Neural progenitor cell (in vitro differentiated cells): Measurements from ENCODE around the gene HSPG2. TPM values are rescaled to one million over a fixed set of nuclear protein-coding genes. Genes with fewer than 3 reads are reported as not detected.
"Not testable (repeated sequence)": the region's sequence is repeated elsewhere in the genome, so short reads cannot be mapped to it uniquely, and the experiment has no call there.

Experiments
- DNase-seq: peaks from one replicate; pipeline ENCODE4 v3.0.0-alpha.2; 2016; ENCODE audit warnings: low spot score
- H2AFZ ChIP-seq: fragments of 200-600 bp; sonication (generic); replicated peaks from 2 replicates; pipeline ENCODE4 v1.6.1; 2016; ENCODE audit warnings: antibody characterized with exemption
- H3F3A ChIP-seq: fragments of 200-600 bp; sonication (generic); 2 replicates; pipeline ENCODE4 v1.6.1; 2016; ENCODE audit warnings: antibody characterized with exemption, low read depth
- H3K27ac ChIP-seq: fragments of 200-600 bp; sonication (generic); 2 replicates; pipeline ENCODE4 v1.5.1; 2016; ENCODE audit warnings: mild to moderate bottlenecking
- H3K27me3 ChIP-seq: fragments of 200-600 bp; sonication (generic); 2 replicates; pipeline ENCODE4 v1.6.1; 2016; ENCODE audit warnings: mild to moderate bottlenecking, moderate library complexity
- H3K36me3 ChIP-seq: fragments of 200-600 bp; sonication (generic); 2 replicates; pipeline ENCODE4 v1.5.1; 2016
- H3K4me1 ChIP-seq: fragments of 200-600 bp; sonication (generic); 2 replicates; pipeline ENCODE4 v1.6.1; 2016; ENCODE audit warnings: mixed run types
- H3K4me2 ChIP-seq: fragments of 200-600 bp; sonication (generic); 2 replicates; pipeline ENCODE4 v1.6.1; 2016
- H3K4me3 ChIP-seq: fragments of 200-600 bp; sonication (generic); 2 replicates; pipeline ENCODE4 v1.5.1; 2016
- H3K79me2 ChIP-seq: fragments of 200-600 bp; sonication (generic); 2 replicates; pipeline ENCODE4 v1.6.1; 2016; ENCODE audit warnings: low read depth
- H3K9ac ChIP-seq: fragments of 200-600 bp; sonication (generic); 2 replicates; pipeline ENCODE4 v1.6.1; 2016
- H3K9me3 ChIP-seq: fragments of 200-600 bp; sonication (generic); 2 replicates; pipeline ENCODE4 v1.5.1; 2016; ENCODE audit warnings: low read depth
- H4K20me1 ChIP-seq: fragments of 200-600 bp; sonication (generic); 2 replicates; pipeline ENCODE4 v1.6.1; 2016; ENCODE audit warnings: low read depth
- H3K27ac Mint-ChIP-seq: 3 replicates; pipeline ENCODE4 v1.8.0; 2021; ENCODE audit warnings: mixed read lengths
- H3K27me3 Mint-ChIP-seq: 2 replicates; pipeline ENCODE4 v1.8.0; 2022; ENCODE audit warnings: low read depth, mild to moderate bottlenecking, inconsistent platforms, moderate library complexity, mixed read lengths; ENCODE audit not compliant: insufficient read depth
- H3K36me3 Mint-ChIP-seq: 3 replicates; pipeline ENCODE4 v1.8.0; 2021; ENCODE audit warnings: mixed read lengths
- H3K4me1 Mint-ChIP-seq: 3 replicates; pipeline ENCODE4 v1.8.0; 2021; ENCODE audit warnings: mixed read lengths
- H3K4me3 Mint-ChIP-seq: 3 replicates; pipeline ENCODE4 v1.8.0; 2021; ENCODE audit warnings: mild to moderate bottlenecking, moderate library complexity, mixed read lengths
- H3K9me3 Mint-ChIP-seq: 3 replicates; pipeline ENCODE4 v1.8.0; 2020; ENCODE audit warnings: mixed read lengths
- EZH2 ChIP-seq: fragments of 200-600 bp; sonication (generic); IDR thresholded peaks from 2 replicates; pipeline ENCODE4 v1.6.1; 2017; ENCODE audit warnings: antibody characterized with exemption, mild to moderate bottlenecking, moderate library complexity
- EZH2phosphoT487 ChIP-seq: fragments of 200-600 bp; sonication (generic); IDR thresholded peaks from 2 replicates; pipeline ENCODE4 v1.6.1; 2017; ENCODE audit warnings: antibody characterized with exemption
- total RNA-seq: library from RNA; depleted of rRNA; stranded (reverse); fragments of >200 nt; gene quantifications from 2 replicates; pipeline ENCODE4 v1.2.3, GENCODE V29; 2015; ENCODE audit warnings: low replicate concordance
- TF ChIP-seq, protein P1 (sequence below): fragments of 200-600 bp; sonication (generic); IDR thresholded peaks from 2 replicates; pipeline ENCODE4 v1.5.1; 2017; ENCODE audit warnings: antibody characterized with exemption, mild to moderate bottlenecking

The HSPG2 gene
- total RNA-seq, 1 donor from 2014 or later, result 6.9 TPM

DNA sequence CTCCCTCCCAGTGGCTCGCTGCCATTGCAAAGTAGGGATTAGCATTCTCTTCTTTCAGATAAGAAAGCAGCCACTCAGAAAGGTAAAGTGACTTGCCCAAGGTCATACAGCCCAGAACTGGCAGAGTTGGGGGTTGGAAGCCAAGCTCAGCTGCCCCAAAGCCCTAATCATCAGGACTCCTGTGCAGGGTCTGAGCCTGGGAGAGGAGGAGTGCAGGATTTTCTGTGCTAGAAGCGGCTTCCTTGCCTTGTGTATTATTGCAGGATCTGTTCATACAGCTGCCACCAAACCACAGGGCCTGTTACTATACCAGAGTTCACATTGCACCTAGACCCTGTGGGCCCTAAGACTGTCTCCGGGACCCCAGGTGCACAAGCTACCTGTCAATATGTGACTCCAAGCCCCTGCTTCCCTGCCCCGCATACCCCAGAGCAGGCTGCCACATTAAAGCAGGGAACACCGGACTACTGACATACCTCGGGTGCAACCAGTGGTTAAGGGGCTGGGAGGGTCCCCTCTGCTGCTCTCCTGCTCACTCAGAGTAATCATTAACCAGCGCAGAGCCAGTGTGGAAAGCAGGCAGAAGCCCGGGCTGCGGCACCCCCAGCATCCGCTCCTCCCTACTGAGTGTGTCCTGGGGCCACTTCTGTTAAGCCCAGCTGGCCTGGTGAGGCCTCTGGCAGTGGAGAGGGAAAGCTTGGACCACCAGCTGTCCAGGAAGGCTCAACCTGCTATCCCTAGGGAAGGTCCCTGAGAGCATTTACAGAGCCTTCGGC is 15.8 kb downstream of the HSPG2 start:
- Histone ChIP-seq H3K9ac (no peak overlapping the region), H3K79me2 (no peaks in the 10 kb centered on the region), H3K27me3 (no peaks in the 10 kb centered on the region), H4K20me1 (peaks cover 18% of the 10 kb centered on the region), H3K4me1 (peaks cover 23% of the 10 kb centered on the region), H3K36me3 (no peaks in the 10 kb centered on the region), H3K9me3 (no peaks in the 10 kb centered on the region), H2AFZ (no peak overlapping the region), H3K27ac (no peak overlapping the region), H3K4me3 (no peak overlapping the region), H3K4me2 (no peak overlapping the region), H3F3A (peaks cover 14% of the 10 kb centered on the region)
- Mint-ChIP-seq H3K36me3 (no peaks in the 10 kb centered on the region), H3K27ac (no peak overlapping the region), H3K4me3 (no peak overlapping the region), H3K9me3 (no peaks in the 10 kb centered on the region), H3K27me3 (peaks cover 3% of the 10 kb centered on the region), H3K4me1 (peaks cover 44% of the 10 kb centered on the region)
- DNase-seq, result no peak
- TF ChIP-seq EZH2phosphoT487, result no peak
- TF ChIP-seq, protein P1, sequence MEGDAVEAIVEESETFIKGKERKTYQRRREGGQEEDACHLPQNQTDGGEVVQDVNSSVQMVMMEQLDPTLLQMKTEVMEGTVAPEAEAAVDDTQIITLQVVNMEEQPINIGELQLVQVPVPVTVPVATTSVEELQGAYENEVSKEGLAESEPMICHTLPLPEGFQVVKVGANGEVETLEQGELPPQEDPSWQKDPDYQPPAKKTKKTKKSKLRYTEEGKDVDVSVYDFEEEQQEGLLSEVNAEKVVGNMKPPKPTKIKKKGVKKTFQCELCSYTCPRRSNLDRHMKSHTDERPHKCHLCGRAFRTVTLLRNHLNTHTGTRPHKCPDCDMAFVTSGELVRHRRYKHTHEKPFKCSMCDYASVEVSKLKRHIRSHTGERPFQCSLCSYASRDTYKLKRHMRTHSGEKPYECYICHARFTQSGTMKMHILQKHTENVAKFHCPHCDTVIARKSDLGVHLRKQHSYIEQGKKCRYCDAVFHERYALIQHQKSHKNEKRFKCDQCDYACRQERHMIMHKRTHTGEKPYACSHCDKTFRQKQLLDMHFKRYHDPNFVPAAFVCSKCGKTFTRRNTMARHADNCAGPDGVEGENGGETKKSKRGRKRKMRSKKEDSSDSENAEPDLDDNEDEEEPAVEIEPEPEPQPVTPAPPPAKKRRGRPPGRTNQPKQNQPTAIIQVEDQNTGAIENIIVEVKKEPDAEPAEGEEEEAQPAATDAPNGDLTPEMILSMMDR, result no peak
- no peak for TF ChIP-seq EZH2

DNA sequence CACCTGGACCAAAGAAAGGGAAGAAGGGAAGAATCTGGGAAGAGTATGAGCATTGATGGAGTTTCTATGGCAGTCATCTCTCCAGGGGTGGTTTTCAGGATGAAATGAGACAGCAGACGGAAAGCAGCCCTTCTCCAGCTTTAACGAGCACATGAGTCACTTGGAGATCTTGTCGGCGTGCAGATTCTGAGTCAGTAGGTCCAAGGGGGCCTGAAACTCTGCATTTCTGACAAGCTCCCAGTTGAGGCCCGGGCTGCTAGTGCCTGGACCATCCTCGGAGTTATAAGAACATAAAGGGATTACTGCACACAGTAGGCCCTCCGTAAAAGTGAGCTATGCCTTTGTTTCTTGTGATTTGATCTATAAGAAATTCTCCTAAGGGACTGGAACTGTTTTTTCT is 17.6 kb downstream of the HSPG2 start:
- no peak for DNase-seq
- peaks cover 18% of the 10 kb centered on the region for H3K4me1 ChIP-seq
- no peaks in the 10 kb centered on the region for H3K36me3 ChIP-seq
- no peak overlapping the region for H3K4me2 ChIP-seq
- no peak overlapping the region for H3K9ac ChIP-seq
- no peaks in the 10 kb centered on the region for H3K9me3 Mint-ChIP-seq
- H3K4me1 Mint-ChIP-seq, result peaks cover 37% of the 10 kb centered on the region
- H3K36me3 Mint-ChIP-seq, result no peaks in the 10 kb centered on the region
- H4K20me1 ChIP-seq, result peaks cover 18% of the 10 kb centered on the region
- H3F3A ChIP-seq, result peaks cover 14% of the 10 kb centered on the region
- no peak overlapping the region for H3K27ac ChIP-seq
- H3K4me3 ChIP-seq, result no peak overlapping the region
- no peak overlapping the region for H3K4me3 Mint-ChIP-seq
- H3K27me3 Mint-ChIP-seq, result no peaks in the 10 kb centered on the region
- H3K79me2 ChIP-seq, result no peaks in the 10 kb centered on the region
- no peak overlapping the region for H2AFZ ChIP-seq
- no peaks in the 10 kb centered on the region for H3K9me3 ChIP-seq
- peak overlapping the region; percentile 12 for H3K27ac Mint-ChIP-seq
- TF ChIP-seq, protein P1, result no peak
- TF ChIP-seq EZH2phosphoT487, result no peak
- no peak for TF ChIP-seq EZH2
- H3K27me3 ChIP-seq, result no peaks in the 10 kb centered on the region

DNA sequence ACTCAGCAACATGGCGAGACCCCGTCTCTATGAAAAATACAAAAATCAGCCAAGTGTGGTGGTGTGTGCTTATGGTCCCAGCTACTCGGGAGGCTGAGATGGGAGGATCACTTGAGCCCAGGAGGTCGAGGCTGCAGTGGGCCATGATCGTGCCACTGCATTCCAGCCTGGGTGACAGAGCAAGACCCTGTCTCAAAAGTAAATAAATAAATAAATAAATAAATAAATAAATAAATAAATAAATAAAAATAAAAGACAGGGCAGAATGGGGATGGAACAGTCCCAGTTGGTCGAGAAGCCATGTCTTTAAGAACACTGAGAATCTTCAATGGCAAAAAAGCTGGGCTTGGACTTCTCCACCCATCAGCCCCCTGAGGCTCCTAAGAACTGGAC is 19.9 kb downstream of the HSPG2 start:
- H3K36me3 ChIP-seq, H3K27ac ChIP-seq, H3K9me3 ChIP-seq, H3K4me2 ChIP-seq, H3K4me3 Mint-ChIP-seq, H3K27ac Mint-ChIP-seq, H3K4me3 ChIP-seq, H3K9me3 Mint-ChIP-seq, H3K79me2 ChIP-seq, H3K27me3 ChIP-seq, DNase-seq, H2AFZ ChIP-seq, H3K27me3 Mint-ChIP-seq, H3K36me3 Mint-ChIP-seq, H3K9ac ChIP-seq: not testable (repeated sequence)
- Histone ChIP-seq H4K20me1 (peaks cover 23% of the 10 kb centered on the region), H3F3A (peaks cover 19% of the 10 kb centered on the region), H3K4me1 (peaks cover 23% of the 10 kb centered on the region)
- peaks cover 33% of the 10 kb centered on the region for H3K4me1 Mint-ChIP-seq

DNA sequence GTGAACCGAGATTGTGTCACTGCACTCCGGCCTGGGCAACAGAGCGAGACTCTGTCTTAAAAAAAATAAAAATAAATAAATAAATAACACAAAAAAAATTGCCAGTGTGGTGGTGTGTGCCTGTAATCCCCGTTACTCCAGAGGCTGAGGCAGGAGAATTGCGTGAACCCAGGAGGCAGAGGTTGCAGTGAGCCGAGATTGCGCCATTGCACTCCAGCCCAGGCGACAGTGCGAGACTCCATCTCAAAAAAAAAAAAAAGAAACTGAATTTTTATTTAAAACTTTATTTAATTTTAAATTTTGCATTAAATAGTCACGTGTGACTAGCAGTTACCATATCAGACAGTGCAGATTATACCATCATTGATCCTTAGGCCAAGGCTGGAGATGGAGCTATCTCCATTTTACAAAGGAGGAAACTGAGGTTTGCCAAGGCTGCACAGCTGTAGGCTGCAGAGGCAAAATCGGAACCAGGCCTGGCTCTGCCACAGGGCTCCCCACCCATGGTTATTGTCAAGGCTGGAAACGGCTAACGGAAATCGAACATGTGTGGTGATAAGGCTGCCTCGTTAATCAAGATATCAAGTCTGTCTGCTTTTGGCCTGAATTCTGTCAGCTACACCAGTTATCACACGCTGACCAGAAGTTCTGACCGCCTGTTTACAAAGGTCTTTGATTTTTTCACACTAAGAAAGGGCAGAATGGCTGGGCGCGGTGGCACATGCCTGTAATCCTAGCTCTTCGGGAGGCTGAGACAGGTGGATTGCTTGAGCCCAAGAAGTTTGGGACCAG is 20.5 kb downstream of the HSPG2 start:
- no peaks in the 10 kb centered on the region for H3K9me3 ChIP-seq
- Mint-ChIP-seq H3K27me3 (no peaks in the 10 kb centered on the region), H3K9me3 (no peaks in the 10 kb centered on the region), H3K27ac (no peak overlapping the region), H3K4me3 (no peak overlapping the region), H3K36me3 (no peaks in the 10 kb centered on the region), H3K4me1 (peaks cover 31% of the 10 kb centered on the region)
- H3K4me2 ChIP-seq, result no peak overlapping the region
- no peak overlapping the region for H2AFZ ChIP-seq
- no peak overlapping the region for H3K9ac ChIP-seq
- peaks cover 18% of the 10 kb centered on the region for H3F3A ChIP-seq
- peaks cover 21% of the 10 kb centered on the region for H3K4me1 ChIP-seq
- no peaks in the 10 kb centered on the region for H3K36me3 ChIP-seq
- peaks cover 17% of the 10 kb centered on the region for H4K20me1 ChIP-seq
- no peaks in the 10 kb centered on the region for H3K27me3 ChIP-seq
- peaks cover 8% of the 10 kb centered on the region for H3K79me2 ChIP-seq
- H3K4me3 ChIP-seq, result no peak overlapping the region
- no peak for DNase-seq
- TF ChIP-seq, protein P1, result no peak
- TF ChIP-seq EZH2, result no peak
- TF ChIP-seq EZH2phosphoT487, result no peak
- no peak overlapping the region for H3K27ac ChIP-seq
